Endothelial cell of umbilical vein (primary cell): ENCODE measurements around the gene PCP2.

Experiments used
- EZH2 ChIP-seq: IDR thresholded peaks from 2 replicates; pipeline ENCODE4 v1.6.1; 2012; ENCODE audit warnings: borderline replicate concordance, low read depth, mild to moderate bottlenecking, moderate library complexity, low read length, inconsistent platforms; ENCODE audit not compliant: severe bottlenecking
- TF ChIP-seq, protein P1 (sequence below), 2 donors: IDR thresholded peaks; 1 replicate in 1 of 2; 2 replicates in 1 of 2; pipeline ENCODE4 v1.5.1; 2011; ENCODE audit warnings: low read length in 2 of 2, mild to moderate bottlenecking in 2 of 2, moderate library complexity in 2 of 2, control low read depth in 1 of 2, inconsistent platforms in 1 of 2, low read depth in 1 of 2; ENCODE audit not compliant: insufficient read depth in 1 of 2; ENCODE audit errors: extremely low read depth in 1 of 2
- TF ChIP-seq, protein P2 (sequence below): IDR thresholded peaks from 2 replicates; pipeline ENCODE4 v1.6.1; 2011; ENCODE audit not compliant: insufficient read depth, insufficient read length

DNA sequence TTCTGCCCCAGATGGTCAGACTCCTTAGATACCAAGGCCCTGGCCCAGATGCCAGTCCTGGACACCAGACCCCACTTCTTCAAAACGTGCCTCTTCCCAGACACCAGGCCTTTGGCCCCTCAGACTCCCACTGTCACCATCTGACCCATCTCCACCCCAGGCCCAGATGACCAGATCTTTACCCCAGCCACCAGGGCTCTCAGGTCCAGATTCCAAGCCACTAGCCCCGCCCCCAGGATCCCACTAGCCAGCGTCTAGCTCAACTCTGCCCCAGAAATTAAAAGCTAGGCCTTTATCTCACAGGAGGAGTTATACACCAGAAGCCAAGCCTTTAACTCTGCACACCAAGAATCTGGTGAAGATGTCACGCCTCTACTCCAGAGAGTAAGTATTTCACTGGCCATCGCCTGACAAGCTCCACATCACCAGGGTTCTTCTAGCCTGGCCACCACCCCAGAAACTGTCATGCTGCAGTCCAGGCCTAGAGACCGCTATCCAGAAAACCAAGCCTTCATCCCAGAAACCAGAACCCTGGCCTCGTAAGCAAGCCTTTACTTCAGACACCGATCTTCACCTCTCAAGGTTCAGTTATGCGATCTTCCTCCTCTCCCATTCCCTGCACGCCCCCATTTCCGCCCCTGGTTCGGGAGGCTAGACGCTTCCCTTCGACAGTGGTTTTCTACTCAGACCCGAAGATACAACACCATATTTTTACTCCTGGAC is 4.8 kb downstream of the PCP2 start:
- TF ChIP-seq, protein P1, sequence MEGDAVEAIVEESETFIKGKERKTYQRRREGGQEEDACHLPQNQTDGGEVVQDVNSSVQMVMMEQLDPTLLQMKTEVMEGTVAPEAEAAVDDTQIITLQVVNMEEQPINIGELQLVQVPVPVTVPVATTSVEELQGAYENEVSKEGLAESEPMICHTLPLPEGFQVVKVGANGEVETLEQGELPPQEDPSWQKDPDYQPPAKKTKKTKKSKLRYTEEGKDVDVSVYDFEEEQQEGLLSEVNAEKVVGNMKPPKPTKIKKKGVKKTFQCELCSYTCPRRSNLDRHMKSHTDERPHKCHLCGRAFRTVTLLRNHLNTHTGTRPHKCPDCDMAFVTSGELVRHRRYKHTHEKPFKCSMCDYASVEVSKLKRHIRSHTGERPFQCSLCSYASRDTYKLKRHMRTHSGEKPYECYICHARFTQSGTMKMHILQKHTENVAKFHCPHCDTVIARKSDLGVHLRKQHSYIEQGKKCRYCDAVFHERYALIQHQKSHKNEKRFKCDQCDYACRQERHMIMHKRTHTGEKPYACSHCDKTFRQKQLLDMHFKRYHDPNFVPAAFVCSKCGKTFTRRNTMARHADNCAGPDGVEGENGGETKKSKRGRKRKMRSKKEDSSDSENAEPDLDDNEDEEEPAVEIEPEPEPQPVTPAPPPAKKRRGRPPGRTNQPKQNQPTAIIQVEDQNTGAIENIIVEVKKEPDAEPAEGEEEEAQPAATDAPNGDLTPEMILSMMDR (IDR thresholded peaks at IDR 0.05; ENCODE audit: extremely low read depth in 1 of 2, insufficient read depth in 1 of 2, low read depth in 1 of 2, low read length in 2 of 2) = no peak
- TF ChIP-seq, protein P2, sequence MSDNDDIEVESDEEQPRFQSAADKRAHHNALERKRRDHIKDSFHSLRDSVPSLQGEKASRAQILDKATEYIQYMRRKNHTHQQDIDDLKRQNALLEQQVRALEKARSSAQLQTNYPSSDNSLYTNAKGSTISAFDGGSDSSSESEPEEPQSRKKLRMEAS = no peak
- TF ChIP-seq EZH2 = no peak
